IMR-90 (cell line): ENCODE results near the gene RPS13. TPM values are rescaled to one million over a fixed set of nuclear protein-coding genes. Genes with fewer than 3 reads are reported as not detected.

Experiments used
- ATAC-seq: fragments of 200-7000 bp; cut with Tn5 transposase; 2 replicates; pipeline ENCODE4 v1.9.1; 2020; ENCODE audit warnings: low read depth, mild to moderate bottlenecking, moderate library complexity
- BruUV-seq: library from RNA; stranded (reverse); fragments of 400-500 nt; replicated peaks from 2 replicates; lab custom pipeline; 2021; lab: Mats Ljungman, UMichigan
- CTCF ChIA-PET: fragments of 300-600 bp; formaldehyde crosslinking; extraction: SDS; loops from one replicate; lab custom pipeline; 2021; ENCODE audit warnings: antibody characterized with exemption; lab: Yijun Ruan, JAX
- POLR2A ChIA-PET: fragments of 300-600 bp; sonication (Branson Sonifier 250); formaldehyde crosslinking; loops from one replicate; lab custom pipeline; 2022; ENCODE audit warnings: antibody characterized with exemption; ENCODE audit not compliant: unreplicated experiment; lab: Charles Lee
- DNase-seq: peaks from one replicate; pipeline ENCODE4 v3.0.0; 2013
- H2AFZ ChIP-seq: replicated peaks from 2 replicates; pipeline ENCODE3; 2013; ENCODE audit warnings: low read length, mild to moderate bottlenecking; ENCODE audit not compliant: poor library complexity
- H2AK5ac ChIP-seq: 2 replicates; pipeline ENCODE4 v1.6.1; 2013; ENCODE audit warnings: low read depth, low read length, inconsistent platforms
- H2AK9ac ChIP-seq: replicated peaks from 2 replicates; pipeline ENCODE3; 2013; ENCODE audit warnings: mild to moderate bottlenecking, low read depth, low read length, moderate library complexity; ENCODE audit not compliant: poor library complexity
- H2BK120ac ChIP-seq: 2 replicates; pipeline ENCODE4 v1.6.1; 2013; ENCODE audit warnings: low read depth, low read length, inconsistent platforms
- H2BK15ac ChIP-seq: 3 replicates; pipeline ENCODE4 v1.6.1; 2013; ENCODE audit warnings: low read depth, low read length, inconsistent platforms
- H2BK20ac ChIP-seq: 2 replicates; pipeline ENCODE4 v1.6.1; 2013; ENCODE audit warnings: low read depth, mild to moderate bottlenecking, inconsistent platforms, low read length, moderate library complexity
- H2BK5ac ChIP-seq: 2 replicates; pipeline ENCODE4 v1.6.1; 2013; ENCODE audit warnings: mild to moderate bottlenecking, low read depth, low read length, inconsistent platforms; ENCODE audit not compliant: poor library complexity, severe bottlenecking
- H3K14ac ChIP-seq: replicated peaks from 2 replicates; pipeline ENCODE4 v1.6.1; 2013; ENCODE audit warnings: low read depth, low read length, inconsistent platforms
- H3K18ac ChIP-seq: 2 replicates; pipeline ENCODE4 v1.6.1; 2013; ENCODE audit warnings: low read depth, low read length, control low read depth
- H3K23ac ChIP-seq: 2 replicates; pipeline ENCODE4 v1.6.1; 2013; ENCODE audit warnings: low read depth, low read length, inconsistent platforms
- H3K27ac ChIP-seq: 2 replicates; pipeline ENCODE4 v1.5.1; 2013; ENCODE audit warnings: mild to moderate bottlenecking, control low read depth, low read length; ENCODE audit not compliant: insufficient read depth
- H3K27me3 ChIP-seq: 2 replicates; pipeline ENCODE4 v1.6.1; 2013; ENCODE audit warnings: low read length; ENCODE audit not compliant: control insufficient read depth, insufficient read depth
- H3K36me3 ChIP-seq: 2 replicates; pipeline ENCODE4 v1.6.1; 2013; ENCODE audit warnings: low read length, mixed read lengths; ENCODE audit not compliant: control insufficient read depth, insufficient read depth
- H3K4ac ChIP-seq: 2 replicates; pipeline ENCODE4 v1.6.1; 2013; ENCODE audit warnings: low read depth, low read length, inconsistent platforms
- H3K4me1 ChIP-seq: 2 replicates; pipeline ENCODE4 v1.6.1; 2013; ENCODE audit warnings: low read length, mixed read lengths; ENCODE audit not compliant: control insufficient read depth, insufficient read depth
- H3K4me2 ChIP-seq: 2 replicates; pipeline ENCODE4 v1.6.1; 2013; ENCODE audit warnings: low read depth, mild to moderate bottlenecking, control low read depth, low read length, moderate library complexity
- H3K4me3 ChIP-seq: 2 replicates; pipeline ENCODE4 v1.5.1; 2013; ENCODE audit warnings: low read depth, mild to moderate bottlenecking, control low read depth, low read length, moderate library complexity; ENCODE audit not compliant: insufficient read depth
- H3K56ac ChIP-seq: 2 replicates; pipeline ENCODE4 v1.6.1; 2013; ENCODE audit warnings: low read length, inconsistent platforms; ENCODE audit not compliant: insufficient read depth; ENCODE audit errors: extremely low read depth
- H3K79me1 ChIP-seq, 2 experiments: 2 replicates each; pipeline ENCODE4 v1.6.1; 2013; ENCODE audit warnings: low read length in 2 of 2, inconsistent platforms in 1 of 2, low read depth in 1 of 2
- H3K9ac ChIP-seq: 2 replicates; pipeline ENCODE4 v1.6.1; 2013; ENCODE audit warnings: low read depth, low read length, control low read depth
- H3K9me1 ChIP-seq: 2 replicates; pipeline ENCODE4 v1.6.1; 2013; ENCODE audit warnings: low read length, inconsistent platforms; ENCODE audit not compliant: insufficient read depth
- H3K9me3 ChIP-seq: 2 replicates; pipeline ENCODE4 v1.6.1; 2013; ENCODE audit warnings: low read length; ENCODE audit not compliant: control insufficient read depth, insufficient read depth
- H4K20me1 ChIP-seq: 2 replicates; pipeline ENCODE4 v1.6.1; 2013; ENCODE audit warnings: low read length, inconsistent platforms; ENCODE audit not compliant: insufficient read depth
- H4K5ac ChIP-seq: 2 replicates; pipeline ENCODE4 v1.6.1; 2013; ENCODE audit warnings: mild to moderate bottlenecking, low read depth, low read length, control low read depth
- H4K8ac ChIP-seq, 2 experiments: 2 replicates each; pipeline ENCODE4 v1.6.1; 2013; ENCODE audit warnings: low read depth in 2 of 2, low read length in 2 of 2, control low read depth in 1 of 2, inconsistent platforms in 1 of 2
- H4K91ac ChIP-seq: 2 replicates; pipeline ENCODE4 v1.6.1; 2013; ENCODE audit warnings: low read depth, low read length, inconsistent platforms; ENCODE audit not compliant: insufficient read depth
- FOS ChIP-seq: fragments of 150-350 bp; IDR thresholded peaks from 2 replicates; pipeline ENCODE4 v1.6.1; 2016; ENCODE audit warnings: low read depth, low read length
- POLR2A ChIP-seq: IDR thresholded peaks from 2 replicates; pipeline ENCODE4 v1.6.1; 2012; ENCODE audit warnings: mild to moderate bottlenecking, low read depth, low read length
- SMC3 ChIP-seq: fragments of 150-350 bp; IDR thresholded peaks from 2 replicates; pipeline ENCODE4 v1.6.1; 2016; ENCODE audit warnings: low read depth, mild to moderate bottlenecking, antibody characterized with exemption, low read length, moderate library complexity
- WGBS, 2 experiments: methylation state at CpG; one replicate each; pipeline versions ENCODE4 v1.1.5 to v1.1.7; 2013; ENCODE audit warnings: missing lambda C conversion rate in 2 of 2; ENCODE audit not compliant: insufficient read length in 1 of 2; ENCODE audit errors: extremely low coverage in 2 of 2; 5-methylcytosine and 5-hydroxymethylcytosine counted together
- dilution Hi-C: fragments of 300-500 bp; cut with HindIII; formaldehyde crosslinking; loops from one replicate; pipeline ENCODE4 v1.14.3; 2018; ENCODE audit warnings: low sequenced_read_pairs; ENCODE audit not compliant: unreplicated experiment
- in situ Hi-C: fragments of 300-500 bp; cut with MboI; formaldehyde crosslinking; loops from 3 replicates; pipeline ENCODE4 v1.14.3; 2019; ENCODE audit warnings: low sequenced_read_pairs, inconsistent platforms, mixed read lengths
- intact Hi-C: fragments of 100-400 bp; cut with micrococcal nuclease; formaldehyde crosslinking; loops from 2 replicates; pipeline ENCODE4 v1.10.0; 2022
- polyA plus RNA-seq, 3 experiments: library from polyadenylated mRNA; depleted of rRNA; stranded (reverse); fragments of >200 nt; gene quantifications; 2 replicates each; pipeline ENCODE4 v1.2.3, GENCODE V29; 2012; ENCODE audit warnings: low replicate concordance in 1 of 3
- total RNA-seq: library from RNA; depleted of rRNA; stranded (reverse); fragments of >200 nt; gene quantifications from 2 replicates; pipeline ENCODE4 v1.2.3, GENCODE V29; 2012

RPS13 gene
- total and polyA plus RNA-seq, 2 of the 4 experiments (the other 2 are of a cell fraction), result 548 to 701 TPM

- POLR2A ChIA-PET, result no interaction called here
- Histone ChIP-seq H2BK20ac (no peak overlapping the region), H3K36me3 (peaks cover 21% of the 10 kb centered on the region), H3K27ac (no peak overlapping the region), H3K4me2 (no peak overlapping the region), H2BK120ac (no peak overlapping the region), H3K9ac (no peak overlapping the region), H4K20me1 (no peaks in the 10 kb centered on the region), H2BK5ac (no peak overlapping the region), H2AFZ (no peak overlapping the region), H3K23ac (no peak overlapping the region), H3K56ac (no peak overlapping the region), H3K14ac (no peak overlapping the region), H4K91ac (no peak overlapping the region), H3K4ac (no peak overlapping the region), H3K9me3 (no peaks in the 10 kb centered on the region), H3K18ac (no peak overlapping the region), H2BK15ac (no peak overlapping the region), H4K8ac (no peak overlapping the region), H2AK5ac (no peak overlapping the region), H4K5ac (no peak overlapping the region), H3K79me1 (no peaks in the 10 kb centered on the region), H2AK9ac (no peak overlapping the region), H3K4me3 (no peak overlapping the region), H3K9me1 (no peaks in the 10 kb centered on the region), H3K27me3 (no peaks in the 10 kb centered on the region), H3K4me1 (no peaks in the 10 kb centered on the region)
- no peak for DNase-seq
- no TSS peak for BruUV-seq
- intact Hi-C loops, result no loop called here
- CTCF ChIA-PET, result no interaction called here
- no peak for ATAC-seq
- TF ChIP-seq SMC3, result no peak
- TF ChIP-seq POLR2A, result no peak
- no peak for TF ChIP-seq FOS
- in situ Hi-C loops, result no loop called here
- WGBS, 2 experiments, result 100% methylated on average over 1 of the region's 5 CpGs; no CpG with 5 or more reads in 1 of the 2 experiments
- dilution Hi-C loops, result no loop called here
These were observed 25.0 kb upstream of the RPS13 start for GRCh38 chr11:17102462-17102861.
